Lung (tissue), 12 donors: ENCODE results near the gene NTSR2. TPM values are rescaled to one million over a fixed set of nuclear protein-coding genes. Genes with fewer than 3 reads are reported as not detected.

Source experiments
- ATAC-seq: fragments of 200-7000 bp; cut with Tn5 transposase; one replicate; pipeline ENCODE4 v1.9.1; 2020; ENCODE audit warnings: moderate number of reproducible peaks; ENCODE audit not compliant: insufficient read depth, low FRiP score
- DNase-seq, 3 donors: peaks; one replicate each; pipeline ENCODE4 v3.0.0-alpha.2; 2013 to 2017
- H3K27ac ChIP-seq, 2 donors: one replicate each; pipeline ENCODE4 v1.5.1; 2013; ENCODE audit warnings: mild to moderate bottlenecking in 2 of 2, moderate library complexity in 2 of 2, control low read depth in 1 of 2, inconsistent platforms in 1 of 2, low read depth in 1 of 2, low read length in 1 of 2
- H3K27me3 ChIP-seq, 3 donors: one replicate each; pipeline ENCODE4 v1.5.1; 2013; ENCODE audit warnings: low read length in 2 of 3; ENCODE audit not compliant: control insufficient read depth in 3 of 3, insufficient read depth in 3 of 3
- H3K36me3 ChIP-seq, 4 donors: one replicate each; pipeline ENCODE4 v1.5.1; 2013; ENCODE audit warnings: low read length in 4 of 4, mild to moderate bottlenecking in 1 of 4, moderate library complexity in 1 of 4; ENCODE audit not compliant: control insufficient read depth in 4 of 4, insufficient read depth in 4 of 4
- H3K4me1 ChIP-seq, 5 donors: one replicate each; pipeline ENCODE4 v1.5.1; 2013; ENCODE audit warnings: low read length in 5 of 5, mild to moderate bottlenecking in 2 of 5, moderate library complexity in 1 of 5; ENCODE audit not compliant: control insufficient read depth in 5 of 5, insufficient read depth in 5 of 5
- H3K4me3 ChIP-seq: one replicate; pipeline ENCODE4 v1.5.1; 2013; ENCODE audit warnings: mild to moderate bottlenecking, control low read depth, moderate library complexity
- H3K9ac ChIP-seq, 2 donors: one replicate each; pipeline ENCODE4 v1.5.1; 2013; ENCODE audit warnings: low read length in 2 of 2, control low read depth in 1 of 2; ENCODE audit not compliant: insufficient read depth in 1 of 2
- H3K9me3 ChIP-seq, 4 donors: one replicate each; pipeline ENCODE4 v1.5.1; 2013; ENCODE audit warnings: low read length in 3 of 4, mild to moderate bottlenecking in 1 of 4, moderate library complexity in 1 of 4; ENCODE audit not compliant: control insufficient read depth in 4 of 4, insufficient read depth in 3 of 4
- CTCF ChIP-seq: IDR thresholded peaks from 2 replicates; pipeline ENCODE4 v1.5.1; 2012; ENCODE audit warnings: mild to moderate bottlenecking; ENCODE audit errors: control extremely low read depth, extremely low read depth
- WGBS, 2 donors: extraction: QIAGEN DNeasy Blood & Tissue Kit; methylation state at CpG; one replicate each; pipeline ENCODE4 v1.1.7; 2013; 5-methylcytosine and 5-hydroxymethylcytosine counted together
- polyA plus RNA-seq, 2 donors: library from polyadenylated mRNA; stranded (reverse); fragments of 200-250 nt; gene quantifications; one replicate each; pipeline ENCODE4 v1.2.1, GENCODE V29; 2013
- total RNA-seq, 2 donors: library from RNA; depleted of rRNA in 1 of 2; stranded (reverse); fragments of >200 nt in 1 of 2; gene quantifications; one replicate each; pipeline ENCODE4 v1.2.1, GENCODE V29; 2014 to 2021
- donor health status: control.
- donor health status: control.
- donor health status: Bipolar disorder and iron deficiency.
- donor health status: healthy.
- donor health status: DM: yes; HTN: yes; CAD: no.

The NTSR2 gene
- total and polyA plus RNA-seq, 4 donors, result not detected

- Histone ChIP-seq H3K27ac (no peak overlapping the region), H3K9me3 (no peaks in the 10 kb centered on the region), H3K36me3 (no peaks in the 10 kb centered on the region), H3K9ac (no peak overlapping the region), H3K4me3 (no peak overlapping the region), H3K27me3 (peaks cover 0 to 3% (median 0%) of the 10 kb centered on the region in 3 donors), H3K4me1 (peaks cover 0 to 13% (median 0%) of the 10 kb centered on the region in 5 donors)
- DNase-seq (no peak), ATAC-seq (no peak)
- WGBS, 2 donors, result 53 to 77% methylated on average over 5 of the region's 5 CpGs
- TF ChIP-seq CTCF, result no peak
These were observed 21.2 kb upstream of the NTSR2 start for GRCh38 chr2:11691076-11691660.

- peak; percentile 52 for TF ChIP-seq CTCF
- Histone ChIP-seq H3K9ac (no peak overlapping the region), H3K4me1 (peaks cover 0 to 13% (median 0%) of the 10 kb centered on the region in 5 donors), H3K9me3 (peaks cover 0 to 2% (median 0%) of the 10 kb centered on the region in 4 donors), H3K27me3 (peaks cover 0 to 6% (median 0%) of the 10 kb centered on the region in 3 donors), H3K4me3 (no peak overlapping the region), H3K36me3 (no peaks in the 10 kb centered on the region), H3K27ac (no peak overlapping the region)
- ATAC-seq, result peak; percentile 82
- WGBS, 2 donors, result 8 to 9% methylated on average over 23 of the region's 23 CpGs
- peak; percentile 81 for DNase-seq
These were observed 18.5 kb upstream of the NTSR2 start for GRCh38 chr2:11688222-11689069.

- Histone ChIP-seq H3K9me3 (peaks cover 0 to 2% (median 0%) of the 10 kb centered on the region in 4 donors), H3K36me3 (no peaks in the 10 kb centered on the region), H3K27me3 (peaks cover 0 to 6% (median 0%) of the 10 kb centered on the region in 3 donors), H3K4me3 (no peak overlapping the region), H3K4me1 (peaks cover 0 to 10% (median 0%) of the 10 kb centered on the region in 5 donors), H3K27ac (no peak overlapping the region), H3K9ac (no peak overlapping the region)
- DNase-seq (no peak), ATAC-seq (no peak)
- TF ChIP-seq CTCF, result no peak
- 77 to 81% methylated on average over 9 of the region's 9 CpGs for WGBS, 2 donors
These were observed 17.7 kb upstream of the NTSR2 start for GRCh38 chr2:11687736-11688135.
